Placental epithelial cell (primary cell): ENCODE measurements around the gene QRSL1. TPM values are rescaled to one million over a fixed set of nuclear protein-coding genes. Genes with fewer than 3 reads are reported as not detected.

Source experiments
- small RNA-seq: library from RNA; depleted of rRNA; stranded (forward); fragments of <200 nt; gene quantifications from one replicate; pipeline ENCODE3, GENCODE V24; 2012
- total RNA-seq: library from RNA; depleted of rRNA; stranded (reverse); fragments of >200 nt; gene quantifications from 2 replicates; pipeline ENCODE4 v1.2.3, GENCODE V29; 2012

The QRSL1 gene
- 7.1 and 10.4 TPM in 2 replicates for total RNA-seq

GRCh38 chr6:106629103-106629858, at the start of gene QRSL1, which contains the start of gene RTN4IP1:
Gene QRSL1 (plus strand): TSS chr6:106629578. CDS start chr6:106629682, 104 bp downstream.
Gene RTN4IP1 (minus strand): TSS chr6:106629498. CDS start chr6:106629021, 477 bp downstream.

Small RNA genes lying within 50 kb of the gene (small RNA-seq; reads per million reads assigned to genes)
- not detected for gene RNU6-527P

Other genes with a start within 250 kb of the QRSL1 start
- gene RTN4IP1, start 80 bp upstream of the QRSL1 start, total RNA-seq = 5.1 and 6.2 TPM in 2 replicates